CD1c-positive myeloid dendritic cell (primary cell): ENCODE measurements around the gene PRH1.

Experiments
- DNase-seq: peaks from one replicate; pipeline ENCODE4 v3.0.0-alpha.2; 2016; ENCODE audit errors: extremely low spot score

PRH1 gene

GRCh38 chr12:10842862-10843261 is 41.2 kb downstream of the PRH1 start:
- no peak for DNase-seq

- DNase-seq, result no peak
Observed at GRCh38 chr12:10838461-10838860, 45.6 kb downstream of the PRH1 start.
